Measurements from ENCODE around the gene ZNF79.

DNA sequence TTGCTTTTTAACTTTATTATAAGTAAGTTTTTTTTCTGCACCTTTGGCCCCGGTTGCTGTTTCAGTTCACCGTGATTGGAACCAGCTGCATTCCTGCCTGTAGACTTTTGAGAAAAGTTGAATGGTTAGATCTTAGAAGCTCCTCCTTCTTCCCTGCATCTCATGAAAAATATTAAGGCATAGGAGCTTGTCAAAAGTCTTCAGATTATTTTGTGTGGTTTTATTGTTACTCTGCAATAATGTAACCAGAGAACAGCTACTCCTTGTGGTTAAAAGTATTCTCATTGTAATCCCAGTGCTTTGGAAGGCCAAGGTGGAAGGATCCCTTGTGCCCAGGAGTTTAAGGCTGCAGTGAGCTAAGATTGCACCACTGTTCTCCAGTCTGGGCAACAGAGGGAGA lies 30.5 kb upstream of the ZNF79 start:
- TF ChIP-seq ATF2 (CRISPR knock-in tag; IDR thresholded peaks at IDR 0.05; ENCODE audit: borderline replicate concordance, low read depth) (no peak), USF2 (CRISPR knock-in tag; IDR thresholded peaks at IDR 0.05) (no peak), JAZF1 (CRISPR knock-in tag; IDR thresholded peaks at IDR 0.05) (no peak), NFE2L1 (CRISPR knock-in tag; IDR thresholded peaks at IDR 0.05) (no peak), USF1 (CRISPR knock-in tag; IDR thresholded peaks at IDR 0.05) (no peak), SP1 (CRISPR knock-in tag; conservative IDR thresholded peaks at IDR 0.05) (no peak), CTCF (IDR thresholded peaks at IDR 0.05) (no peak)
